Adrenal gland (tissue), 5 donors: ENCODE results near the gene FBXW7.

Source experiments
- POLR2A ChIP-seq, 2 donors: fragments of 450-650 bp; IDR thresholded peaks; one replicate each; pipeline ENCODE4 v1.6.1; 2017; ENCODE audit warnings: antibody characterized with exemption in 2 of 2, mild to moderate bottlenecking in 2 of 2, moderate library complexity in 1 of 2
- TF ChIP-seq, protein P1 (sequence below), 6 experiments: fragments of 450-650 bp in 4 of 6; fragments of 200-600 bp in 2 of 6; sonication (generic) in 1 of 6; IDR thresholded peaks; 1 replicate in 5 of 6; 2 replicates in 1 of 6; pipeline versions ENCODE4 v1.5.1 to v1.8.0; 2016 to 2021; ENCODE audit warnings: antibody characterized with exemption in 6 of 6, mild to moderate bottlenecking in 2 of 6, moderate library complexity in 1 of 6
- donor health status: DM: no; HTN: no; CAD: no.

DNA sequence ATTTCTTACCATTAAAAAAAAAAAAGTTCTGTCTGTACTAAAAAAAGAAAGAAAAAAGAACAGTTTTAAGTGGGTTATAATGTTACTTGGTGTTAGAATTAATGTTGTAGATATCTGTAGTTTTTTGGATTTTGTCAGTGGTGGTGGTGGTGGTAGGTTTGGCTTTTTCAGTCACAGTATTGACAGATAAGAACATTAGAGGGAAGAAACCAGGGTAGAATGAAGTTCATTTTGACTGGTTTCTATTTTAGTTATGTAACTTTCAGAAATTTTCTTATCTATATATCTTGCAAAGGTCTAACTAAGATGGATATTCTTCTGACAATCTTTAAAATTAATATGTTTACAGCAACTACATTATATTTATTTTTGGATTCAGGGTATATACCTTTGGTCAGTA is 105.4 kb downstream of the FBXW7 start:
- TF ChIP-seq, protein P1, sequence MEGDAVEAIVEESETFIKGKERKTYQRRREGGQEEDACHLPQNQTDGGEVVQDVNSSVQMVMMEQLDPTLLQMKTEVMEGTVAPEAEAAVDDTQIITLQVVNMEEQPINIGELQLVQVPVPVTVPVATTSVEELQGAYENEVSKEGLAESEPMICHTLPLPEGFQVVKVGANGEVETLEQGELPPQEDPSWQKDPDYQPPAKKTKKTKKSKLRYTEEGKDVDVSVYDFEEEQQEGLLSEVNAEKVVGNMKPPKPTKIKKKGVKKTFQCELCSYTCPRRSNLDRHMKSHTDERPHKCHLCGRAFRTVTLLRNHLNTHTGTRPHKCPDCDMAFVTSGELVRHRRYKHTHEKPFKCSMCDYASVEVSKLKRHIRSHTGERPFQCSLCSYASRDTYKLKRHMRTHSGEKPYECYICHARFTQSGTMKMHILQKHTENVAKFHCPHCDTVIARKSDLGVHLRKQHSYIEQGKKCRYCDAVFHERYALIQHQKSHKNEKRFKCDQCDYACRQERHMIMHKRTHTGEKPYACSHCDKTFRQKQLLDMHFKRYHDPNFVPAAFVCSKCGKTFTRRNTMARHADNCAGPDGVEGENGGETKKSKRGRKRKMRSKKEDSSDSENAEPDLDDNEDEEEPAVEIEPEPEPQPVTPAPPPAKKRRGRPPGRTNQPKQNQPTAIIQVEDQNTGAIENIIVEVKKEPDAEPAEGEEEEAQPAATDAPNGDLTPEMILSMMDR (IDR thresholded peaks at IDR 0.05) = no peak
- TF ChIP-seq POLR2A (IDR thresholded peaks at IDR 0.05) = no peak
